Chondrocyte (in vitro differentiated cells): ENCODE data around the gene GALM. TPM values are rescaled to one million over a fixed set of nuclear protein-coding genes. Genes with fewer than 3 reads are reported as not detected.
"Not testable (repeated sequence)": the region's sequence is repeated elsewhere in the genome, so short reads cannot be mapped to it uniquely, and the experiment has no call there.

Experiments used
- DNase-seq: peaks from one replicate; pipeline ENCODE4 v3.0.0; 2021; ENCODE audit warnings: mixed read lengths, low spot score
- H3K27ac Mint-ChIP-seq: one replicate; pipeline ENCODE4 v1.8.0; 2021; ENCODE audit warnings: mild to moderate bottlenecking, moderate library complexity, mixed read lengths; ENCODE audit not compliant: unreplicated experiment
- H3K27me3 Mint-ChIP-seq: 2 replicates; pipeline ENCODE4 v1.8.0; 2021; ENCODE audit warnings: low read depth, mixed read lengths
- H3K36me3 Mint-ChIP-seq: 2 replicates; pipeline ENCODE4 v1.8.0; 2021; ENCODE audit warnings: low read depth, mixed read lengths
- H3K4me1 Mint-ChIP-seq: 2 replicates; pipeline ENCODE4 v1.8.0; 2021; ENCODE audit warnings: low read depth, mild to moderate bottlenecking, mixed read lengths
- H3K4me3 Mint-ChIP-seq: one replicate; pipeline ENCODE4 v1.8.0; 2021; ENCODE audit warnings: mild to moderate bottlenecking, moderate library complexity, mixed read lengths; ENCODE audit not compliant: unreplicated experiment
- H3K9me3 Mint-ChIP-seq: 2 replicates; pipeline ENCODE4 v1.8.0; 2021; ENCODE audit warnings: low read depth, mixed read lengths
- CTCF ChIP-seq: fragments of 200-600 bp; sonication (generic); IDR thresholded peaks from 2 replicates; pipeline ENCODE4 v1.5.0; 2021; ENCODE audit warnings: antibody characterized with exemption, mild to moderate bottlenecking, moderate library complexity
- total RNA-seq: library from RNA; stranded (reverse); gene quantifications from 3 replicates; pipeline ENCODE4 v1.2.1, GENCODE V29; 2021

GALM gene
- total RNA-seq, 1 donor from 2014 or later, result 4.7 TPM

- peaks cover 6% of the 10 kb centered on the region for H3K36me3 Mint-ChIP-seq
- no peak for DNase-seq
- H3K4me3 Mint-ChIP-seq, result no peak overlapping the region
- no peak overlapping the region for H3K27ac Mint-ChIP-seq
- no peak for TF ChIP-seq CTCF
- no peaks in the 10 kb centered on the region for H3K27me3 Mint-ChIP-seq
- peaks cover 6% of the 10 kb centered on the region for H3K4me1 Mint-ChIP-seq
- no peaks in the 10 kb centered on the region for H3K9me3 Mint-ChIP-seq
Observed at GRCh38 chr2:38671946-38672345, 6.0 kb downstream of the GALM start.

- no peak for DNase-seq
- no peaks in the 10 kb centered on the region for H3K9me3 Mint-ChIP-seq
- H3K4me1 Mint-ChIP-seq, result peaks cover 1% of the 10 kb centered on the region
- H3K36me3 Mint-ChIP-seq, result peaks cover 7% of the 10 kb centered on the region
- H3K4me3 Mint-ChIP-seq, result no peak overlapping the region
- H3K27ac Mint-ChIP-seq, result no peak overlapping the region
- H3K27me3 Mint-ChIP-seq, result no peaks in the 10 kb centered on the region
- no peak for TF ChIP-seq CTCF
Observed at GRCh38 chr2:38672445-38673391, 6.8 kb downstream of the GALM start.

GRCh38 chr2:38676681-38677080 is 10.8 kb downstream of the GALM start:
- Mint-ChIP-seq H3K27me3 (no peaks in the 10 kb centered on the region), H3K27ac (no peak overlapping the region), H3K9me3 (no peaks in the 10 kb centered on the region), H3K4me3 (no peak overlapping the region), H3K36me3 (peaks cover 15% of the 10 kb centered on the region), H3K4me1 (no peaks in the 10 kb centered on the region)
- no peak for TF ChIP-seq CTCF
- no peak for DNase-seq

- H3K4me3 Mint-ChIP-seq, DNase-seq, H3K27ac Mint-ChIP-seq, H3K4me1 Mint-ChIP-seq, H3K27me3 Mint-ChIP-seq, H3K9me3 Mint-ChIP-seq: not testable (repeated sequence)
- peaks cover 18% of the 10 kb centered on the region for H3K36me3 Mint-ChIP-seq
Observed at GRCh38 chr2:38680868-38681267, 15.0 kb downstream of the GALM start.

GRCh38 chr2:38682008-38682575 is 16.2 kb downstream of the GALM start:
- no peak for DNase-seq
- H3K27ac Mint-ChIP-seq, result no peak overlapping the region
- no peaks in the 10 kb centered on the region for H3K9me3 Mint-ChIP-seq
- H3K4me1 Mint-ChIP-seq, result peaks cover 8% of the 10 kb centered on the region
- H3K36me3 Mint-ChIP-seq, result peaks cover 12% of the 10 kb centered on the region
- H3K4me3 Mint-ChIP-seq, result no peak overlapping the region
- TF ChIP-seq CTCF, result no peak
- no peaks in the 10 kb centered on the region for H3K27me3 Mint-ChIP-seq

- not testable (repeated sequence) for H3K27me3 Mint-ChIP-seq, H3K4me1 Mint-ChIP-seq, H3K4me3 Mint-ChIP-seq, H3K9me3 Mint-ChIP-seq, DNase-seq, H3K27ac Mint-ChIP-seq
- peaks cover 12% of the 10 kb centered on the region for H3K36me3 Mint-ChIP-seq
Observed at GRCh38 chr2:38682620-38683019, 16.7 kb downstream of the GALM start.
